HepG2 (cell line): Measurements from ENCODE around the gene AGR3. TPM values are rescaled to one million over a fixed set of nuclear protein-coding genes. Genes with fewer than 3 reads are reported as not detected.

Experiments
- ATAC-seq: fragments of 200-7000 bp; cut with Tn5 transposase; 3 replicates; pipeline ENCODE4 v1.9.1; 2020; ENCODE audit warnings: mild to moderate bottlenecking, moderate library complexity
- BruUV-seq: library from RNA; stranded (reverse); fragments of 400-500 nt; replicated peaks from 2 replicates; lab custom pipeline; 2021; lab: Mats Ljungman, UMichigan
- CTCF ChIA-PET: fragments of 300-600 bp; formaldehyde crosslinking; extraction: SDS; loops from one replicate; lab custom pipeline; 2021; ENCODE audit warnings: low total read pairs, inconsistent platforms, low intra/inter-chr PET ratio; lab: Yijun Ruan, JAX
- POLR2A ChIA-PET: fragments of 350-600 bp; sonication (Branson Sonifier 250); formaldehyde crosslinking; loops from one replicate; lab custom pipeline; 2020; ENCODE audit warnings: antibody characterized with exemption, inconsistent platforms; lab: Yijun Ruan, JAX
- DNase-seq: peaks from one replicate; pipeline ENCODE4 v3.0.0-alpha.2; 2015; ENCODE audit warnings: low spot score
- FAIRE-seq: peaks from 3 replicates; lab custom pipeline; 2011; peaks lifted over from hg19 to GRCh38; lab: Jason Lieb, UNC
- H2AFZ ChIP-seq: one replicate; pipeline ENCODE4 v1.6.1; 2011; ENCODE audit warnings: low read length, inconsistent platforms
- H3K27ac ChIP-seq: fragments of 300-600 bp; 3 replicates; pipeline ENCODE4 v1.8.0; 2011; ENCODE audit warnings: mixed run types, mild to moderate bottlenecking, mixed read lengths, low read length, inconsistent platforms; ENCODE audit not compliant: insufficient read depth; ENCODE audit errors: extremely low read length
- H3K27me3 ChIP-seq, 2 experiments: fragments of 200-600 bp in 1 of 2; 2 replicates in 1 of 2; 3 replicates in 1 of 2; pipeline versions ENCODE4 v1.6.0 to v1.8.0; 2011; ENCODE audit warnings: low read length in 2 of 2, mild to moderate bottlenecking in 2 of 2, moderate library complexity in 2 of 2, inconsistent platforms in 1 of 2; ENCODE audit not compliant: insufficient read depth in 2 of 2, control insufficient read depth in 1 of 2
- H3K36me3 ChIP-seq, 2 experiments: fragments of 200-600 bp in 1 of 2; replicated peaks in 1 of 2; 2 replicates in 1 of 2; 3 replicates in 1 of 2; pipeline versions ENCODE4 v1.5.1 to v1.8.0; 2011; ENCODE audit warnings: low read length in 2 of 2, inconsistent platforms in 1 of 2; ENCODE audit not compliant: insufficient read depth in 2 of 2, control insufficient read depth in 1 of 2
- H3K4me1 ChIP-seq: 2 replicates; pipeline ENCODE4 v1.5.1; 2012; ENCODE audit warnings: low read length, inconsistent platforms; ENCODE audit not compliant: insufficient read depth
- H3K4me2 ChIP-seq: 2 replicates; pipeline ENCODE4 v1.6.0; 2011; ENCODE audit warnings: low read depth, low read length, inconsistent platforms
- H3K4me3 ChIP-seq, 3 experiments: fragments of 200-600 bp in 1 of 3; sonication (generic), shearing (Covaris generic) in 1 of 3; replicated peaks in 1 of 3; 2 replicates each; pipeline ENCODE4 v1.5.1; 2011 to 2016; ENCODE audit warnings: low read length in 3 of 3, inconsistent platforms in 2 of 3, low read depth in 2 of 3, mild to moderate bottlenecking in 2 of 3, control low read depth in 1 of 3, mixed read lengths in 1 of 3; ENCODE audit not compliant: insufficient read depth in 1 of 3
- H3K79me2 ChIP-seq: one replicate; pipeline ENCODE4 v1.6.1; 2011; ENCODE audit warnings: low read length, inconsistent platforms; ENCODE audit not compliant: insufficient read depth
- H3K9ac ChIP-seq: 2 replicates; pipeline ENCODE4 v1.6.0; 2011; ENCODE audit warnings: mild to moderate bottlenecking, low read depth, low read length, inconsistent platforms; ENCODE audit not compliant: insufficient read depth
- H3K9me3 ChIP-seq: 2 replicates; pipeline ENCODE4 v1.5.1; 2012; ENCODE audit warnings: mild to moderate bottlenecking, low read length
- H4K20me1 ChIP-seq: 2 replicates; pipeline ENCODE4 v1.6.0; 2011; ENCODE audit warnings: inconsistent platforms, mild to moderate bottlenecking, low read length, moderate library complexity; ENCODE audit not compliant: insufficient read depth
- ATF1 ChIP-seq: IDR thresholded peaks from 2 replicates; pipeline ENCODE4 v1.6.1; 2016; ENCODE audit warnings: mild to moderate bottlenecking, control low read depth
- HNRNPK ChIP-seq: fragments of 200-400 bp; formaldehyde crosslinking; IDR thresholded peaks from 2 replicates; pipeline ENCODE4 v1.6.1; 2018; ENCODE audit warnings: low read length, low read depth, moderate library complexity, mild to moderate bottlenecking; ENCODE audit not compliant: poor library complexity, severe bottlenecking
- KLF15 ChIP-seq: sonication (generic); formaldehyde crosslinking; IDR thresholded peaks from 2 replicates; pipeline ENCODE4 v1.8.1; 2023; ENCODE audit warnings: borderline replicate concordance, mild to moderate bottlenecking, inconsistent platforms, missing genetic modification reagents, mixed read lengths
- MEF2D ChIP-seq: sonication (generic); formaldehyde crosslinking; IDR thresholded peaks from 2 replicates; pipeline ENCODE4 v1.5.1; 2020; ENCODE audit warnings: mild to moderate bottlenecking, missing genetic modification reagents
- MLX ChIP-seq: IDR thresholded peaks from 2 replicates; pipeline ENCODE4 v1.6.1; 2016
- REL ChIP-seq: sonication (generic); formaldehyde crosslinking; conservative IDR thresholded peaks from 2 replicates; pipeline ENCODE4 v1.8.0; 2022; ENCODE audit warnings: mild to moderate bottlenecking, missing genetic modification reagents, moderate library complexity
- RELA ChIP-seq: sonication (generic); formaldehyde crosslinking; IDR thresholded peaks from 2 replicates; pipeline ENCODE4 v1.4.0; 2020; ENCODE audit warnings: missing genetic modification reagents
- SIN3A ChIP-seq: IDR thresholded peaks from 2 replicates; pipeline ENCODE4 v1.6.1; 2011; ENCODE audit warnings: low read depth, mild to moderate bottlenecking, control low read depth, low read length, borderline replicate concordance
- SOX13 ChIP-seq, 3 experiments: fragments of 450-650 bp in 1 of 3; sonication (generic) in 1 of 3; formaldehyde crosslinking in 1 of 3; IDR thresholded peaks in 2 of 3; conservative IDR thresholded peaks in 1 of 3; 2 replicates each; pipeline versions ENCODE4 v1.5.0 to v1.6.1; 2016 to 2020; ENCODE audit warnings: antibody characterized with exemption in 1 of 3, mild to moderate bottlenecking in 1 of 3, missing compliant biosample characterization in 1 of 3, missing genetic modification reagents in 1 of 3, moderate library complexity in 1 of 3
- SRSF4 ChIP-seq: fragments of 200-400 bp; formaldehyde crosslinking; IDR thresholded peaks from one replicate; pipeline ENCODE4 v1.6.1; 2018; ENCODE audit warnings: mild to moderate bottlenecking, low read depth, low read length, moderate library complexity; ENCODE audit not compliant: poor library complexity, severe bottlenecking
- TOPORS ChIP-seq: sonication (generic); formaldehyde crosslinking; IDR thresholded peaks from 2 replicates; pipeline ENCODE4 v1.8.0; 2023; ENCODE audit warnings: mild to moderate bottlenecking, missing genetic modification reagents
- ZNF18 ChIP-seq: sonication (generic); formaldehyde crosslinking; IDR thresholded peaks from 2 replicates; pipeline ENCODE4 v1.8.0; 2022; ENCODE audit warnings: mild to moderate bottlenecking, missing genetic modification reagents; ENCODE audit not compliant: insufficient replicate concordance
- ZNF224 ChIP-seq: sonication (generic); formaldehyde crosslinking; IDR thresholded peaks from 2 replicates; pipeline ENCODE4 v1.5.0; 2020; ENCODE audit warnings: mild to moderate bottlenecking, missing genetic modification reagents
- ZNF264 ChIP-seq: sonication (generic); formaldehyde crosslinking; IDR thresholded peaks from 2 replicates; pipeline ENCODE4 v1.4.0; 2020; ENCODE audit warnings: missing genetic modification reagents
- ZNF414 ChIP-seq: sonication (generic); formaldehyde crosslinking; IDR thresholded peaks from 2 replicates; pipeline ENCODE4 v1.5.0; 2020; ENCODE audit warnings: missing genetic modification reagents
- ZNF451 ChIP-seq: sonication (generic); formaldehyde crosslinking; IDR thresholded peaks from 2 replicates; pipeline ENCODE4 v1.5.0; 2020; ENCODE audit warnings: mild to moderate bottlenecking, missing genetic modification reagents
- ZNF777 ChIP-seq: sonication (generic); formaldehyde crosslinking; IDR thresholded peaks from 2 replicates; pipeline ENCODE4 v1.4.0; 2020; ENCODE audit warnings: missing genetic modification reagents
- ZNF816 ChIP-seq: sonication (generic); formaldehyde crosslinking; IDR thresholded peaks from 2 replicates; pipeline ENCODE4 v1.8.0; 2022; ENCODE audit warnings: missing genetic modification reagents, mild to moderate bottlenecking, borderline replicate concordance
- WGBS: methylation state at CpG from one replicate; pipeline ENCODE4 v1.1.6; 2017; ENCODE audit warnings: low lambda C conversion rate; 5-methylcytosine and 5-hydroxymethylcytosine counted together
- in situ Hi-C: cut with HindIII; loops from 2 replicates; pipeline ENCODE4 v1.10.0; 2017; ENCODE audit warnings: low pct_unique_long_range_greater_than_20kb; ENCODE audit not compliant: extremely low pct_ligation_motif_present
- intact Hi-C: fragments of 100-400 bp; cut with micrococcal nuclease; formaldehyde crosslinking; loops from one replicate; pipeline ENCODE4 v1.10.0; 2022; ENCODE audit not compliant: unreplicated experiment
- polyA plus RNA-seq, 8 experiments: library from polyadenylated mRNA; depleted of rRNA in 3 of 8; stranded (reverse) in 7 of 8; unstranded in 1 of 8; fragments of >200 nt; fragmentation: Illumina TruSeq in 4 of 8; extraction: Trizol in 4 of 8; gene quantifications; 2 replicates each; pipeline versions ENCODE4 v1.2.1 to v1.2.3, GENCODE V29; 2011 to 2016; ENCODE audit warnings: low read depth in 4 of 8, missing spikeins in 1 of 8, mixed read lengths in 1 of 8; ENCODE audit not compliant: insufficient read depth in 1 of 8
- total RNA-seq, 5 experiments: library from RNA; depleted of rRNA; stranded (reverse); fragments of >200 nt; fragmentation: Illumina TruSeq; extraction: Trizol; gene quantifications; 2 replicates each; pipeline ENCODE4 v1.2.3, GENCODE V29; 2016; ENCODE audit warnings: low read depth in 1 of 5

AGR3 gene
- total and polyA plus RNA-seq, 2 of the 13 experiments (the other 11 are each of a cell fraction or from before 2014, with no cell fraction given) = not detected

- BruUV-seq = no TSS peak
- no peak for DNase-seq
- Histone ChIP-seq H3K4me2 (no peak overlapping the region), H3K9me3 (no peaks in the 10 kb centered on the region), H3K27ac (no peak overlapping the region), H3K9ac (no peak overlapping the region), H3K36me3 (no peaks in the 10 kb centered on the region), H3K27me3 (no peaks in the 10 kb centered on the region), H3K79me2 (no peaks in the 10 kb centered on the region), H3K4me3 (no peak overlapping the region), H3K4me1 (no peaks in the 10 kb centered on the region), H2AFZ (no peak overlapping the region), H4K20me1 (no peaks in the 10 kb centered on the region)
- no peak for FAIRE-seq
- ATAC-seq = no peak
- in situ Hi-C loops (no loop called here), intact Hi-C loops (loop anchor here (5.0 kb wide), 1 partner anchor 1457 kb away; no protein-coding TSS in a partner anchor)
- 78% methylated on average over 1 of the region's 1 CpG for WGBS
- ChIA-PET CTCF (no interaction called here), POLR2A (no interaction called here)
- TF ChIP-seq MLX (CRISPR knock-in tag) (no peak), MEF2D (CRISPR knock-in tag) (no peak), SOX13 (IDR thresholded peaks at IDR 0.05) (no peak), SOX13 (CRISPR knock-in tag; conservative IDR thresholded peaks at IDR 0.05 in 1 of 2, IDR thresholded peaks at IDR 0.05 in 1 of 2) (no peak), KLF15 (CRISPR knock-in tag) (no peak), SRSF4 (no peak), ZNF264 (no peak), ZNF451 (CRISPR knock-in tag) (no peak), RELA (CRISPR knock-in tag) (no peak), HNRNPK (no peak), ZNF816 (no peak), ATF1 (no peak), ZNF414 (CRISPR knock-in tag) (no peak), ZNF224 (CRISPR knock-in tag) (no peak), SIN3A (no peak), REL (CRISPR knock-in tag) (no peak), ZNF18 (CRISPR knock-in tag) (no peak), TOPORS (no peak), ZNF777 (CRISPR knock-in tag) (no peak)
Observed at GRCh38 chr7:16889851-16890415, 8.2 kb upstream of the AGR3 start.
